Stimulated activated CD8-positive, alpha-beta memory T cell treated with anti-CD3 and anti-CD28 coated beads, Interleukin-12 subunit alpha, Interleukin-12 subunit beta, amount 100 ng/mL, for 4 hours (primary cell): ENCODE data around the gene SGTB.
"Not testable (repeated sequence)": the region's sequence is repeated elsewhere in the genome, so short reads cannot be mapped to it uniquely, and the experiment has no call there.

Source experiments
- DNase-seq: peaks from one replicate; pipeline ENCODE4 v3.0.0-alpha.2; 2020; ENCODE audit warnings: low read depth

SGTB gene

DNA sequence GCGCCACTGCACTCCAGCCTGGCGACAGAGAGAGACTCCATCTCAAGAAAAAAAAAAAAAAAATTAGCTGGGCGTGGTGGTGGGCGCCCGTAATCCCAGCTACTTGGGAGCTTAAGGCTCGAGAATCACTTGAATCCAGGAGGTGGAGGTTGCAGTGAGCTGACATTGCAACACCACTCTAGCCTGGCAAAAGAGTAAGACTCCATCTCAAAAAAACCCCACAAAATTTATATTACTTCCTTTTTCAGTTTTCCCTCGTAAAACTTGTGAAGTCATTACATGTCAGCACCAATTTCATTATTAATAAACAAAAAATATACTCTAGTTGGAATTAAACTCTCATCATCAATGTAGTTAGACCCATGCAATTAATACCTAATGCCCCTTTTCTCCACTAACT is 53.2 kb downstream of the SGTB start:
- no peak for DNase-seq

DNA sequence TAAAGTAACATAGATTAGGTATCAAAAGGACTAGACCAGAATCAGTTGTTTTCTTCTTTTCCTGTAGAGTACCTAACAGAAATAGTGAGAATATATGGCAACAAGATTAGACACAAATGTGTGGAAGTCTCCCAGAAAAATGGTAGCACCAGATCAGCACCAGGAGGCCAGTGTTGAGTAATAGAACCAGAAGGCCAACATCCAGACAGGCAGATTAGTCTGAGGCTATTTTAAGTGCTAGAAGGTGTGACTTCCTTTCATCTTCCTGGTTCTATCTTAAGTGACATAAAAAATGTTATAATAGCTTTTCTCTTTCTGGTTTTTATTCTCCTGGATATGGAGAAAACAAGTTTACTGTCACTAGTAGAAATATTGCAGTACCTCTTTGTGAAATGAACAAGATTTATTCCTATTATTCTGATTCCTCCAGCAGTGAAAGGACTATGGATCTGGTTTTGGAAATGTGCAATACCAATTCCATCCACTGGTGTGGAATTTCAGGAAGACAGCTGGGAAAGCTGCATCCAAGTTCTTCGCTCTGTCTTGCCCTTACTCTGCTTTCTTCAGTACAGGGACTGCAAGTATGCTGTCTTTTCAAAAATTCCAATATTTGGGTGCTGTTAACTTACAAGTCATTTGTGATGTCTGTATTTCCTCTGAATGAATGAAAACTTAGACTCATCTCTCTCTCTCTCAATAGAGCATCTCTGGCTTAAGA is 57.9 kb downstream of the SGTB start:
- no peak for DNase-seq

DNA sequence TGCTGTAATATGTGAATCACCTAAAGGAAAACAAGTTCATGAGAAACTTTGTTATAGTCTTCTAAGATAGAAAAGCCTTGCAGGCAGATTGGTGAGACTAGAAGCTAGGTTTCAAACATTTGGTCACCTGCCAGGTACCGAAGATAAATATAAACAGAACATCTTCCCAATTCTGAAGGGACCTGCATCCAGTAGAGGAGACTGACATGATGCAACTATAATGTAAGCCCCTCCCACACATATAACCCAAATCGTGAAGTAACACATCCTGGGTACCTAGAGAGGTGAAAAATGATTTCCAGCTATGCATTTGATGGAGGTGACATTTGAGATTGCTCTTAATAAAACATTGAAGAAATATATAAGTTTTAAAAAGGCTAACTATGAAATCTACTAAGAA is 67.2 kb downstream of the SGTB start:
- DNase-seq: no peak

DNA sequence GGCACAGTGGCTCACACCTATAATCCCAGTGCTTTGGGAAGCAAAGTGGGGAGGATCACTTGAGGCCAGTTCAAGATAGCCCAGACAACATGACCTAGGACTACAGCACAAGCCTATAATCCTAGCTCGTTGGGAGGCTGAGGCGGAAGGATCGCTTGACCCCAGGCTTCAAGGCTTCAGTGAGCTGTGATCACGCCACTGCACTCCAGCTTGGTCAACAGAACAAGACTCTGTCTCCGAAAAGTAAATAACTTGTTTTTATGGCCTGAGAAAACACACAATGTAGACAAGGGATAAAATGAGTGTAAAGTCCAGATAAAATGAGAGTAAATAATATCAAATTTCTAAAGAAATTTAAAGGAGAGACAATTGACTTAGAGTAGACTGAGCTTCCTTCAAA is 70.8 kb downstream of the SGTB start:
- DNase-seq: no peak

DNA sequence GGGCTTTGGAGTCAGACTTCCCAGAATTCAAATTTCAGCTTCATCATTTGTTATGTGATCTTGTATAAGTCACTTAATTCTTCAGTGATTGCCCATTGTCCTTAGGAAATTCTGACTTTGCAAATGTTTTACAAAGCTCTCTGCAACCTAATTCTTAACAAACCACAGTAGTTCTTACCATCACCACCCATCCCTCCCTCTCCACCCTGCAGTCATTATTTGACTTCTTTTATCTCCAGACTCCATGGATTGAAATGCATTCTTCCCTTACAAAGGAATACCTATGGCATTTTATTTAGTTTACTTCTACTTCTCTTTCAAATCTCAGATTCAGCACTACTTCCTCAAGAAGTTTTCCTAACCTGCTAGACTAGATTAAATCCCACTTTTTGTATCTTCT is 74.0 kb downstream of the SGTB start:
- DNase-seq: no peak

DNA sequence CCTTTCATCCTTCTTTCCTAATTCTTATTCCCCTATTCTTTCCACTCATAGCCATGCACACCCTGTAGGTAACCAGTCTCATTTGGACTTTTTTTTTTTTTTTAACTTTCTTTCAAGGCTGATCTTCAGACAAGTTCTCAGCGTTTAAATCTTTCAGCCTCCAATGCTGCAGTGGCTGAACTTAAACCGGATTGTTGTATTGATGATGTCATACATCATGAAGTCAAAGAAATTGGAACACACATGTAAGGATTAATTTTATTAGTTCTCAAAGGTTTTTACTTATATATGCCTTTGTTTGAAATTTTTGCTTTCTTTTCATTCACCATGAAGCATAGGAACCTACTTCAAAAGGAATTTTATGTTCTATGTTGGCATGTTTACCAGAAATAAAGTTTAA is 75.0 kb downstream of the SGTB start:
- no peak for DNase-seq

DNA sequence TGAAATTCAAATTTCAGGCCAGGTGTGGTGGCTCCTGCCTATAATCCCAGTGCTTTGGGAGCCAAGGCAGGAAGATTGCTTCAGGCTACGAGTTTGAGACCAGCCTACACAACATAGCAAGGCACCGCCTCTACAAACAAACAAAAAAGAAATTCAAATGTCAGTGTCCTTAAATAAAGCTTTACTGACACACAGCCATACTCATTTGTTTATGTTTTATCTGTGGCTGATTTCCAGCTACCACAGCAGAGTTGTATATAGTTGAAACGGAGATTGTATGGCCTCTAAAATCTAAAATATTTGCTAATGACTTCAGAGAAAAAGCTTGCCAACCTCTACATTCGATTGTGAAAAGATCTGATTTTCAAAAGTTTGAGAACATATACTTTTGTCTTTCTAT is 81.7 kb downstream of the SGTB start:
- DNase-seq: no peak

DNA sequence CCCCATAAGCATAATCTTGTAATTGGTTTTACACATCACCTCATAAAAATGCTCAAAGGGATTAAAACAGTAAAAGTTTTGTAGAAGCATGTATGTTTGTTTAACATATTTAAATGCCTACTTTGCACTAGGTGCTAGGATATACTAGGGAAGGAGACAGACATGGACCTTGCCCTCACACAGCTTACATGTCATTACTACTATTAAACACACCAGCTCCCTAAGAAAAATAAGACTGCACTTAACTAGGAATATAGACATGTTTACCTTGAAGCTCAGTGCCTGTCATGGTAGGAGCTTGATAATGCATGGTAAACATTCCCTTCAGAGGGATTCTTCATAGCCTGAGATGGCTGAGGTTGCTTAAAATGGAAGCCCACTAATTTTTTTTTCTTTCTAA is 90.9 kb downstream of the SGTB start:
- DNase-seq: no peak

DNA sequence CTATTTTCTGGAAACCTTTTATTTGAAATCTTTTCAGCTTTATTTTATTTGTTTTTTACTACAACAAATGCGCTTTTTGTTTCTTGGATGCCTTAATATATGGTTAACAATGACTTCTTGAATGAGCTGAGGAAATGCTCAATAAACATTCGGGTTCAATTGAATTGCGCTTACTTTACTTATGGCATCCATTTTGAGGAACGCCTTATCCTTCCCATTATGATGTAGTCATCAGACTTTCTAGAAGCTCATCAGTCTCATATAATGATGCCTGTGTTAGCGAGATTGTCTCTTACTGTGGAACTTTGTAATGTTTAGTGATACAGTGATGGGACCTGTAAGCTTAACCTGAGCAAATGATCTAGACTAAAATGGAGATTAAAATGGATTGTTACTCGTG is 96.2 kb downstream of the SGTB start:
- DNase-seq: no peak

DNA sequence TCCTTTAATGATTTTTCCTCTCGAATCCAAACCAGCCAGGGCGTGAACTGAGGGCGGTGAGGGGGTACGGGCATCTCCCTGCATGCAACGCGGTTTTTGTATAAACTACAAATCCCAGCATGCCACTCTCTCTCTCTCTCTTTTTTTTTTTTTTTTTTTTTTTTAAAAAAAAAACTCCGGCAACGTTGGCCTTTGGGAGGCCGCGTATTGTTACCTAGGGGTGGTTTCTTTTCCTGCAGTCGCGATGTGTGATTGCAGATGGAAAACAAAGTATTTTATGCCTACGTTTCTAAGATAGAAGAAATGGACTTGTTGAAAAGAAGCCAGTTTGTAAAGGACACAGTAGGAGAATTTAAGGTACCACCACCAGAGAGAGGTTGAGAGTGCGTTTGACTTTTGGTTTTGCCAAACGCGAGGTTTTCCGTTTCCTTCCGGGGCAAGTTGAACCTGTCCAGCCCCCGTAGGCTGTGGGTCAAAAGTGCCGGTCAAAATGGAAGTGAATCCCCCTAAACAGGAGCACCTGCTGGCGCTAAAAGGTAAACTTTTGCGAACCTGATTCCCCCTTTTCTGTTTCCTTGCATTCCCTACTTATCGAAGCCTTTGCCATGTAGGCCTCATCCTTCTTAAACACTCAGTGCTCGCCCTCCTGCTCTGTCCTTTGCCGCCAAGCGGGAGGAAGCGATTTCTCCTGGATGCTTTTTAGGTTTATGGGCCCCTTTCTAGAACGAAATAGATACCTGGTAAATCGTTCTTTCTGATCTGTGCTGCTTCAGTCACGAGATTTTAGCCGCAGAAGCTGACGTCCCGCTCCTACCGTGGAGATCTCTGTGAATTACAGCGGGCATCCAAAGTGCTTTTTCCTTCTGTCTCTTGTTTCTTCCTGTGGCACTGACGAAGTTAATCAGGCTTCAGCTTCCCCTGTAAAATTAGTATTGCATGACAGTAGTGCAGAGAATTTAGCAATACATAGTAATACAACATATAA is 97.0 kb downstream of the SGTB start, which contains the start of the genes SHLD3 and TRAPPC13:
Gene SHLD3, plus strand, starts transcription at position 457 of the 985 bp plus-strand sequence. CDS start 4,561 bp downstream, outside the sequence.
Gene TRAPPC13, plus strand, starts transcription at position 457 of the 985 bp plus-strand sequence. Its CDS starts 34 bp downstream, at position 491.
- peak; percentile 65 for DNase-seq

DNA sequence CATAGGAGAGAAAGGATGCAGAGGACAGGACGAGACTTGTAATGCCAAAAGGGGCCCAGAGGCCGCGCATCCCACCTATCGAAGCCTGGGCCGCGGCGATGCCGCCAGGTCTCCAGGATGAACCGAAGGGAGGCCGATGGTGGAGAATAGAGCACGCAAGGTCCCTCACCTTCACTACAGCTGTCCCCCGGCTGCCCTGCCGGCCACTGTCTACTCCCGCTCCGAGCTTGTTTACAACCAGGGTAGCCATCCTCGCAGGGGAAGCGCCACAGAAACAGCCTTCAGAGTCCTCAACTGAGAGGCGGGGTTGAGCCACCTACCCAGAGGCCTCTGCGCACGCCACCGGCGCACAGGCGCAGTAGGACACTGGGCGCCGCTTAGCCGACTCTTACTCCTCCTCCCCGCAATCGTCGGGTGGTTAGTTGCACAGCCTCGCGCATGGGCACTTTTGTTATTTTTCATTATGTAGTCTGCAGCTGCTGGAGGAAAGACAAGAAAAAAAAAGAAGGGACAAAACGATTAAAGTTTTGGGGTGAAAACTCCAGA is 97.8 kb downstream of the SGTB start, which contains the start of gene TRIM23:
Gene TRIM23, minus strand, starts transcription at position 309 of the 546 bp plus-strand sequence. Its CDS starts 59 bp downstream, at position 250.
- DNase-seq: peak; percentile 88

DNA sequence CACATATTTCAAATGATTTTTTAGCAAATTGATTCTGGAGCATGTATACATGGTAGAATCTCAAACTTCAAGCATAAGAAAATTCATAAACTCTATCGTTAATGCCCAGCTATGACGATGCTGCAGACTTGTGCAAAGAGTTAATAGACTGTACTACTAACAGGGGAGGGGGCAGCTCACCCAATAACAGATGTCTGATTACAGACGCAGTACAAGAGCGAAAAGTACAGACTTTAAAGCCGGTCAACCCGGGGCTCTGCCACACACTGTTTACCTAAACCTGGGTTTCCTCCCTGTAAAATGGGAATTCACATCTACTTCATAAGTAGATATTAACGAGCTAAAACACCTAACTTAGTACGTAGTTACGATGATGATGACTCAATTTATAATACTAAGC is 98.4 kb downstream of the SGTB start:
- no peak for DNase-seq

DNA sequence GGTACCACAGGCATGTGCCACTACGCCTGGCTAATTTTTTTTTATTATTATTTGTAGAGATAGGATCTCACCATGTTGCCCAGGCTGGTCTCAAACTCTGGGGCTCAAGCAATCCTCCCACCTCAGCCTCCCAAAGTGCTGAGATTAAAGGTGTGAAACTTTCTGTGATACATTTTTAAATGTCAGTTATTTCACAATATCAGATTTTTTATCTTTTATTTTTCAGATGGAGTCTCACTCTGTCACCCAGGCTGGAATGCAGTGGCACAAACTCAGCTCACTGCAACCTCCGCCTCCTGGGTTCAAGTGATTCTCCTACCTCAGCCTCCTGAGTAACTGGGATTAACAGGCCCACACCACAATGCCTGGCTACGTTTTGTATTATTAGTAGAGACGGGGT is 99.9 kb downstream of the SGTB start:
- not testable (repeated sequence) for DNase-seq

DNA sequence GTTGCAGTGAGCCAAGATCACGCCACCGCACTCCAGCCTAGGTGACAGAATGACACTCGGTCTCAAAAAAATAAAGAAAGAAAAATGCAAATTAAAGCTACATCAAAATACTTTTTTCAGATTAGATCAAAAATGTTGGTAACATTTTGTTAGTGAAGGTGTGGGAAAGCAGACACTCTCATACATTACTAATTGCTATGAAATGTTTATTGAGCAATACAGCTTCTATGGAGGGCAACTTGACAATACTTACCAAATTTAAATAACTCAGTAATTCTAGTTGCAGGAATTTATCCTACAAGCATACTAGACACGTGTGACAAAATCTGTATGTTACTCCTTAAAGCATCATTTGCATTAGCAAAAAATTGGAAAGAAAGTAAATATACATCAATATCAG is 101.9 kb downstream of the SGTB start:
- DNase-seq: no peak
